IPS DF 6.9 (cell line): Measurements from ENCODE around the gene SEPTIN12.
A peak's percentile ranks its signal among the peaks of the same experiment; 100 is the strongest.
"Not testable (repeated sequence)": the region's sequence is repeated elsewhere in the genome, so short reads cannot be mapped to it uniquely, and the experiment has no call there.

Experiments
- DNase-seq: peaks from one replicate; pipeline ENCODE4 v3.0.0-alpha.2; 2013; ENCODE audit warnings: low read depth, low spot score
- H3K27ac ChIP-seq: one replicate; pipeline ENCODE4 v1.5.1; 2013; ENCODE audit warnings: low read length, control low read depth
- H3K27me3 ChIP-seq: 2 replicates; pipeline ENCODE4 v1.6.1; 2013; ENCODE audit warnings: mild to moderate bottlenecking, low read length; ENCODE audit not compliant: control insufficient read depth, insufficient read depth
- H3K36me3 ChIP-seq: 2 replicates; pipeline ENCODE4 v1.6.1; 2013; ENCODE audit warnings: low read length; ENCODE audit not compliant: control insufficient read depth, insufficient read depth
- H3K4me1 ChIP-seq: 2 replicates; pipeline ENCODE4 v1.6.1; 2013; ENCODE audit warnings: low read length; ENCODE audit not compliant: control insufficient read depth, insufficient read depth
- H3K4me3 ChIP-seq: 2 replicates; pipeline ENCODE4 v1.5.1; 2013; ENCODE audit warnings: mild to moderate bottlenecking, low read length
- H3K9me3 ChIP-seq: 2 replicates; pipeline ENCODE4 v1.6.1; 2013; ENCODE audit warnings: low read length, inconsistent platforms; ENCODE audit not compliant: control insufficient read depth, insufficient read depth
- WGBS: extraction: QIAGEN DNeasy Blood & Tissue Kit; methylation state at CpG from one replicate; pipeline ENCODE4 v1.1.7; 2013; ENCODE audit warnings: mixed read lengths, missing lambda C conversion rate; ENCODE audit not compliant: insufficient read length, insufficient coverage; 5-methylcytosine and 5-hydroxymethylcytosine counted together

The SEPTIN12 gene

DNA sequence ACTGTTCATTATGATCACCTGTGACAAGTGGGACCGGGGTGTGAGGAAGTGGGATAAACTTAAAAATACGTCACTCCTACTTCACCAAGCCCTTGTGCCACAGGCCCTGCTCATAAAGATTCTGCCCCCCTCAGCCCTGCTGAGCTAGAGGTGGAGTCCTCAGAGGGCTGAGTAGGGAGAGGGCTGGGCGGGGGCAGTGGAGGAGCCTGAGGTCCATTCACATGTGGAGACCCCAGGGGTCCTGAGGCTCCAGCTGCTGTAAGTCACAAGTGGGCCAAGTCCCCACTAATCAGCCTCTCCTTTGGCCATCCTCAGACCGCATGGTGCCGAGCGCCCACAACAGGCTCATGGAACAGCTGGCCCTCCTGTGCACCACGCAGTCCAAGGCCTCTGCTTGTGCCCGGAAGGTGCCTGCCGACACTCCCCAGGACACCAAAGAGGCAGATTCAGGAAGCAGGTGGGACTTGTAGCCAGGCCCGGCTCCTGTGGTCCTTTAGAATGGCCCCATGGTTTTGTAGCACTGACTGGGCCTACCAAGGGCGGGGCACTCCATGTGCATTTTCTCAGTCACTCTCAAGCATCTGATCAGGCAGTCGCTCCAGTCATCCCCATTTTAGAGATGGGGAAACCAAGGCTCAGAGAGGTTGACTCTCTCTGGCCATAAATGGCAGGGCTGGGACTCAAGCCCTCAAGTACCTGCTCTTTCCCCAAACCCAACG lies 43.4 kb downstream of the SEPTIN12 start:
- no peaks in the 10 kb centered on the region for H3K36me3 ChIP-seq
- DNase-seq: no peak
- H3K4me1 ChIP-seq: no peaks in the 10 kb centered on the region; the same call in 1 of the 2 replicates
- no peak overlapping the region for H3K27ac ChIP-seq
- no peaks in the 10 kb centered on the region for H3K27me3 ChIP-seq
- no peak overlapping the region for H3K4me3 ChIP-seq
- WGBS: no CpG with 5 or more reads among the region's 13 CpGs
- no peaks in the 10 kb centered on the region for H3K9me3 ChIP-seq

DNA sequence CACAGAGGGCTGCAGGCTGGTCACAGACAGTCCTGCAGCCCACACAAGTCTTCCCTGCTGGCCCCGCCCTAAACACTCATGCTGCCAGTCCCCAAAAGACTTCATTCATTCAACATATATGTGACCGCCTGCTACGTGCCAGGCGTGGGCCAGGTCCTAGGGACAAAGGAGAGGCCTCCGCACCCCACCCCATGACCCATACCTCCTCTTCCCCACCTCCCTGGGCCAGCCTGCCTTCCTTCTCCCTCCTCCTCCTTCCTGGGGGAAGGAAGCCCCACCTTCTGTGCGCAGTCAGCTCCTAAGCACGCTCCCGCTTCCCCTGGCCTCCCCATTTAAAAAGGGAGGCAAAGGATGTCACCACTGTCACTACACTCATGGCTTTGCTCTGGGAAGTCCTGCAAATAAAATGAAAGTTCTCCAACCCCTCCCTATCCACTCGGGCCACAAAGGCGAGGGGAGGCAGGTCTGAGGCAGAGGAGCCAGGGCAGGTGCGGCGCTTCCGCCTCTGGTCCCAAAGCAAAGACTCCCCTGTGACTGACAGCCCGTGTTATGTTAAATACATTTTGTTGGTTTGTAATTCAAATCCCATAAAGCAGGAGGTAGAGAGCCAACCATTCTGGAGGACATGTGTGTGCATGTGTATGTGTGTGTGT lies 44.8 kb downstream of the SEPTIN12 start:
- no peaks in the 10 kb centered on the region; the same call in 1 of the 2 replicates for H3K4me1 ChIP-seq
- no peak for DNase-seq
- H3K27me3 ChIP-seq: no peaks in the 10 kb centered on the region
- WGBS: no CpG with 5 or more reads among the region's 14 CpGs
- no peak overlapping the region for H3K27ac ChIP-seq
- H3K9me3 ChIP-seq: no peaks in the 10 kb centered on the region
- no peaks in the 10 kb centered on the region for H3K36me3 ChIP-seq
- no peak overlapping the region for H3K4me3 ChIP-seq

DNA sequence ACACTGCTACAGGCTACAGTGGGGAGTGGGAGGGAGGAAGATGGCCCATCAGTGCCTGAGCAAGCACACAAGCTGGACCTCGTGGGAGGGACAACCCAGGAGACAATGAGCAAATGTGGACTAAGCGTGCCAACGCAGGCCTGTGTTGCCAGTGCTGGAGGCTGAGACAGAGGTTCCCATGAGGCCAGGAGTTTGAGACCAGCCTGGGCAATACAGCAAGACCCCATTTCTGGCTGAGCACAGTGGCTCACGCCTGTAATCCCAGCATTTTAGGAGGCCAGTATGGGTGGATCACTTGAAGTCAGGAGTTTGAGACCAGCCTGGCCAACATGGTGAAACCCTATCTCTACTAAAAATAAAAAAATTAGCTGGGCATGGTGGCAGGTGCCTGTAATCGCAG lies 49.8 kb downstream of the SEPTIN12 start:
- not testable (repeated sequence) for DNase-seq, H3K4me1 ChIP-seq, H3K4me3 ChIP-seq, H3K9me3 ChIP-seq, H3K36me3 ChIP-seq, H3K27ac ChIP-seq, H3K27me3 ChIP-seq
- WGBS: no CpG with 5 or more reads among the region's 5 CpGs

DNA sequence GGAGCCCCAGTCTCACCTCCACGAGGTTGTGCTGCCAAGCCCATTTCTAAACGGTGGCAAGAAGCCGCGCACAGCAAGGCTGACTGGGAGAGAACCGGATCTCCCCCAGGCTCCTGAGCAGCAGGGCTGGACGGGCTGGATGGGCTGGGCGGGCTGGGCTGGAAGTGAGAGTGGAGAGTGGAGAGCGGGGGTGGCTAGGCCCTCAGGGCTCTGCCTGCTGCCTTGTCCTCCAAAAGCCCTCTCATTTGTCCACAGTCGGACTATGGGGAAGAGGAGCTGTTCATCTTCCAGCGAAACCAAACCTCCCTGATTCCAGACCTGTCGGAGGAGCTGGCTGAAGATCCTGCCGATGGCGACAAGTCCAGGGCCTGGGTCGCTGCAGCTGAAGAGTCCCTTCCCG lies 50.6 kb downstream of the SEPTIN12 start:
- no peaks in the 10 kb centered on the region for H3K4me1 ChIP-seq
- H3K9me3 ChIP-seq: no peaks in the 10 kb centered on the region
- H3K27me3 ChIP-seq: no peaks in the 10 kb centered on the region
- no peak for DNase-seq
- no peak overlapping the region for H3K27ac ChIP-seq
- WGBS: no CpG with 5 or more reads among the region's 15 CpGs
- H3K36me3 ChIP-seq: no peaks in the 10 kb centered on the region
- no peak overlapping the region for H3K4me3 ChIP-seq

DNA sequence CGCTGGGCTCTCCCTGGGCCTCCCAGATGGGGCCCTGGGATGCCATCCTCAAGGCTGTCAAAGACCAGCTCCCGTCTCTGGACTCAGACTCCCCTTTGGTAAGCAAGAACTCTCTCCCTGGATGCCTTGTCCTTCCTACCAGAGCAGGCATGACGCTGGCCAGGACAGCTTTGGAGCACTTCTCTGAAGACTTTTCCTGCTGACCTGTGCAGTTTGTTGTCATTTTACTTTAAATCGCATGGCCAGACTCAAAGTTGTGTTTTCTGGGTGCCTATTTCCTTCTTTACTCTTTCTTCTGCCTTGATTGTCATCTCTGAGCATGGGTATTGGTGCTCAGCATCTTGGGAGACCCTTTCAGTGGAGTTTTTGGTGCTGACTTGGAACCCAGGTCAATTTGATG lies 51.6 kb downstream of the SEPTIN12 start:
- no peaks in the 10 kb centered on the region for H3K9me3 ChIP-seq
- DNase-seq: no peak
- WGBS: no CpG with 5 or more reads among the region's 4 CpGs
- H3K27ac ChIP-seq: no peak overlapping the region
- no peaks in the 10 kb centered on the region for H3K36me3 ChIP-seq
- no peaks in the 10 kb centered on the region for H3K27me3 ChIP-seq
- H3K4me3 ChIP-seq: no peak overlapping the region
- no peaks in the 10 kb centered on the region for H3K4me1 ChIP-seq

DNA sequence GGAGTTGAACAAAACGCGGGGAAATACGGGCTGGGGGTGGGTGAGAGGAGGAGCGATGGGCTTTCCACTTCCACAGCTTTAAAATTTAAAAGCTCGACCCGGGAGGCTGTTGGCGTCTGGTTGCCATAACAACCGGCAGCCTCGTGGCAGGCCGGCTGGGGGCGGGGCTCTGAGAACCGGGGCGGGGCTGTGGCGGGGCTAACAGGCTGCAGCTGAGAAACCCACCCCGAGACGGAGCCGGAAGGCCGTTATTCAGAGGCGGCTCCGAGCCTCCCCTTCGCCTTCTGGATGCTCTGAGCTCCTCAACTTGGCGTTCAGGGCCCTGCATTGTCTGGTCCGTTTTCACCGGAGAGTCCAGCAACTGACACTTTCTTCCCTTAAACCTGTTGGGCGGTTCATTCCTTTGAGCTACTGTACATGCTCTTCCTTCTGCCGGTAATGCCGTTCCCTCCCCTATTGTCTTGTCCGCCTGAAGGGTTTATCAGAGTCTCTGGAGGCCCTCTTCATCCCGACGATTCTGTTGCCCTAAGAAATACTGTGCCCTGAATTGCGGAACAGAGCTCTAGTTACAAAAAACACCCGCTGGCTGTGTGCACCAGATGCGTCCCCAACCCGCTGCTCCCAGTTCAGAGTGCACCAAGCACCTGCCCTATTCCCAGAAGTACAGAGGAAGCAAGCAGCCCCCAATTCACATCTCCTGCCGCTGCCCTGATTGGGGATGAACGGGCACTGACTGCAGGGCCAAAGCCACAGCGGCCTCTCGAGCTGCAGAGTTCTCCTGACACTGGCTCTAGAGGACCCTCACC lies 53.2 kb downstream of the SEPTIN12 start:
- WGBS: no CpG with 5 or more reads among the region's 38 CpGs
- DNase-seq: no peak

DNA sequence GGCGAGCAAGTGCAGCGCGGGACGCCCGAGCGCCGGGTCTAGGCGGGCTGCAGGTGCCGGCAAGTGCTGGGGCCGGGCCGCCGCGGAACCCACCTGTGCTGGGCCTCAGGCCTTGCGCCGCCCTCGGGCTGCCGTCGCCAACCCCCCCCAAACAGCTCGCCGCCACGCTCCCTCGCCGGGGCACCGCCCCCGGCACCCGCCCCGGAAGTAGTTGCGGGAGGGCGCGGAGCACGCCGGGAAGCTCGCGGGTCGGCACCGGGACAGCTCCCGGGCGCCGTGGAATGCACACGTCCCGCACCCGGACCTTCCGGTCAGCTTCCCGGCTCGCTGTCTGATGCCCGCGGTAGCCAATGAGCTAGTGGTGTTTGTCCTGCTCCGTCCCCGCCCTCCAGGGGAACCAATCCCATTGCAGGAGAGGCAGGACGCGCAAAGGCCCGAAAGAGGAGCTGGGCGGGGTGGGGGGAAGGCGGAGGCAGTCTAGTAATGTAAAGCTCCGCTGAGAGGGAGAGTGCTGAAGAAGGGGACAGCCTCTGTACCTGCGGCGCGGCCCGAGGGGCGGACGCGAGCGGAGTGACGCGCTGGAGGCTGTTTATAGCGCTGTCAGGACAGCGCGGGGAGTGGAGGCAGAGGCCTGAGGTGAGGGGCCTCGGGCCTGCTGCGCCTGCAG lies 53.9 kb downstream of the SEPTIN12 start, which contains the start of the genes ANKS3 and DNAAF8:
Gene ANKS3 (minus strand): TSS at position 209 of the 667 bp plus-strand sequence. CDS start 4,122 bp downstream, outside the sequence.
Gene DNAAF8 (plus strand): TSS at position 475 of the 667 bp plus-strand sequence. CDS start 1,978 bp downstream, outside the sequence.
- Histone ChIP-seq H3K4me3 (peak within 1 kb of the TSS; percentile 98), H3K4me1 (no peaks in the 10 kb centered on the region), H3K36me3 (no peaks in the 10 kb centered on the region), H3K27ac (no peak within 1 kb of the TSS), H3K9me3 (no peaks in the 10 kb centered on the region), H3K27me3 (no peaks in the 10 kb centered on the region)
- peak; percentile 90 for DNase-seq
- WGBS: no CpG with 5 or more reads among the region's 70 CpGs

More for the DNA sequence above, 53.2 kb downstream of the SEPTIN12 start:
- Histone ChIP-seq H3K27me3 (no peaks in the 10 kb centered on the region), H3K27ac (no peak overlapping the region), H3K9me3 (no peaks in the 10 kb centered on the region), H3K36me3 (no peaks in the 10 kb centered on the region), H3K4me3 (peak overlapping the region; percentile 98; the same call in 1 of the 2 replicates), H3K4me1 (no peaks in the 10 kb centered on the region)

DNA sequence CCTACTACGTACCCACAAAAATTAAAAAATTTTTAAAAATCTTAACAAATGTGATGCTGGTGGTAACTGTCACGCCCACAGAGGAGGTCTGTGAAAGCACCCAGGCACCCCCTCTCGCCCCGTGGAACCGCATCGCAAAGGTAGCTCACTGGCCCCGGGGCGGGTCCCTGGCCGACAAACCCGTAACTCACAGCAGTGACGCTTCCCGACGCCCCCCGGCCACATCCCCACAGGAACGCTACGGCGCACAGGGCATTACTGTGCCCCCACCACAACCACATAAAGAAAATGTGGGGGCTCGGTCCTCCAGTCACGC lies 54.4 kb downstream of the SEPTIN12 start:
- H3K4me1 ChIP-seq: no peaks in the 10 kb centered on the region
- no peak overlapping the region for H3K27ac ChIP-seq
- DNase-seq: no peak
- H3K9me3 ChIP-seq: no peaks in the 10 kb centered on the region
- peak overlapping the region; percentile 98 for H3K4me3 ChIP-seq
- WGBS: no CpG with 5 or more reads among the region's 19 CpGs
- H3K27me3 ChIP-seq: no peaks in the 10 kb centered on the region
- H3K36me3 ChIP-seq: peaks cover 1% of the 10 kb centered on the region; the same call in 1 of the 2 replicates

DNA sequence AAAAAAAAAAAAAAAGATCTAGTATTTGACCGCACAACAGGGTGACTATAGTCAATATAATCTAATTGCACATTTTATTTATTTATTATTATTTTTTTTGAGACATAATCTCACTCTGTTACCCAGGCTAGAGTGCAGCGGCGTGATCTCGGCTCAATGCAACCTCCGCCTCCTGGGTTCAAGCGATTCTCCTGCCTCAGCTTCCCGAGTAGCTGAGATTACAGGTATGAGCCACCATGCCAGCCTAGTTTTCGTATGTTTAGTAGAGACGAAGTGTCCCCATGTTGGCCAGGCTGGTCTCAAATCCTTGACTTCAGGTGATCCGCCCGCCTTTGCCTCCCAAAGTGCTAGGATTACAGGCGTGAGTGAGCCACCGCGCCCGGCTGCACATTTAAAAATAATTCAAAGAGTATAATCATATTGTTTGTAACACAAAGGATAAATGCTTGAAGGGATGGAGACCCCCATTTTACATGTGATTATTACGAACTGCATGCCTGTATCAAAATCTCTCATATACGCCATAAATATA lies 54.9 kb downstream of the SEPTIN12 start:
- DNase-seq: no peak
- whole genome bisulfite sequencing: no CpG with 5 or more reads among the region's 17 CpGs
- peak overlapping the region; percentile 98; the same call in 1 of the 2 replicates for H3K4me3 ChIP-seq
- H3K27ac ChIP-seq: no peak overlapping the region
- H3K9me3 ChIP-seq: no peaks in the 10 kb centered on the region
- no peaks in the 10 kb centered on the region for H3K4me1 ChIP-seq
- peaks cover 5% of the 10 kb centered on the region; the same call in 1 of the 2 replicates for H3K36me3 ChIP-seq
- H3K27me3 ChIP-seq: no peaks in the 10 kb centered on the region

DNA sequence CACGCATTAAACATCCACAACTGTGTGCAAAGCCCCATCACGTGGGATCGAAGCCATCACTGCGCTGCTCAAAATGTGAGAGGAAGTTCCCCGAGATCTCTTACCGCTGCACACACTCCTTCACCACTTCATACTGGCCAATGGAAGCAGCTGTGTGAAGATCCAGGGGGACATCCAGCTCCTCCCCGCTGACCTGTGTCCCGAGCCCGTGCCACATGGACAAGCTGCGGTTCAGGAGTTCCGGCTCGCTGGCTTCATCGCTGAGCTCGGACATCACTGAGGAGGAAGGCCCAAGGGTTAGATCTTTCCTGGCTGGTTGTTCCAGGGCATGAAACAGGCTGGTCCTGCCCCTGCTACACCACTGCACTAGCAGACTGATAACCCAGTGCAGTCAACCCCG lies 58.3 kb downstream of the SEPTIN12 start:
- H3K9me3 ChIP-seq: no peaks in the 10 kb centered on the region
- no peaks in the 10 kb centered on the region for H3K4me1 ChIP-seq
- WGBS: no CpG with 5 or more reads among the region's 15 CpGs
- H3K27me3 ChIP-seq: no peaks in the 10 kb centered on the region
- H3K4me3 ChIP-seq: no peak overlapping the region
- no peak overlapping the region for H3K27ac ChIP-seq
- no peak for DNase-seq
- peaks cover 20% of the 10 kb centered on the region for H3K36me3 ChIP-seq
